ENCODE results near the gene CTNNBIP1.

DNA sequence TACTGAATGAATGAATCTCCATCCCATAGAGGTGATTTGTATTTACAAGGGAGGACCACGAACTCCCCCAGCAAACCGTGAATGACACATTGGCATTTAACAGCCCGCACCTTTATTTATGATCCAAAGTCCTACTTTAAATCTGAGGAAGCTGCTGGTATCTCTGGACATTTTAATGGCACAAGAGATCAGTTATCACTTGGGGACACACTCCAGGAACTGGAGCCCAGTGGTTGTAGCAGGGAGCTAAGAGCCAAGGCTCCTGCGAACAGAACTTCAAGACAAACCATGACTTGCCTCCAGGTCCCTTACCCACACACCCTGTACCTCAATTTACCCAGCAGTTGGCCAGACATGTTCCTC is 1.2 kb downstream of the CTNNBIP1 start:
- TF ChIP-seq, protein P1, sequence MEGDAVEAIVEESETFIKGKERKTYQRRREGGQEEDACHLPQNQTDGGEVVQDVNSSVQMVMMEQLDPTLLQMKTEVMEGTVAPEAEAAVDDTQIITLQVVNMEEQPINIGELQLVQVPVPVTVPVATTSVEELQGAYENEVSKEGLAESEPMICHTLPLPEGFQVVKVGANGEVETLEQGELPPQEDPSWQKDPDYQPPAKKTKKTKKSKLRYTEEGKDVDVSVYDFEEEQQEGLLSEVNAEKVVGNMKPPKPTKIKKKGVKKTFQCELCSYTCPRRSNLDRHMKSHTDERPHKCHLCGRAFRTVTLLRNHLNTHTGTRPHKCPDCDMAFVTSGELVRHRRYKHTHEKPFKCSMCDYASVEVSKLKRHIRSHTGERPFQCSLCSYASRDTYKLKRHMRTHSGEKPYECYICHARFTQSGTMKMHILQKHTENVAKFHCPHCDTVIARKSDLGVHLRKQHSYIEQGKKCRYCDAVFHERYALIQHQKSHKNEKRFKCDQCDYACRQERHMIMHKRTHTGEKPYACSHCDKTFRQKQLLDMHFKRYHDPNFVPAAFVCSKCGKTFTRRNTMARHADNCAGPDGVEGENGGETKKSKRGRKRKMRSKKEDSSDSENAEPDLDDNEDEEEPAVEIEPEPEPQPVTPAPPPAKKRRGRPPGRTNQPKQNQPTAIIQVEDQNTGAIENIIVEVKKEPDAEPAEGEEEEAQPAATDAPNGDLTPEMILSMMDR (IDR thresholded peaks at IDR 0.05; ENCODE audit: poor library complexity, severe bottlenecking), result no peak
- TF ChIP-seq, protein P2, sequence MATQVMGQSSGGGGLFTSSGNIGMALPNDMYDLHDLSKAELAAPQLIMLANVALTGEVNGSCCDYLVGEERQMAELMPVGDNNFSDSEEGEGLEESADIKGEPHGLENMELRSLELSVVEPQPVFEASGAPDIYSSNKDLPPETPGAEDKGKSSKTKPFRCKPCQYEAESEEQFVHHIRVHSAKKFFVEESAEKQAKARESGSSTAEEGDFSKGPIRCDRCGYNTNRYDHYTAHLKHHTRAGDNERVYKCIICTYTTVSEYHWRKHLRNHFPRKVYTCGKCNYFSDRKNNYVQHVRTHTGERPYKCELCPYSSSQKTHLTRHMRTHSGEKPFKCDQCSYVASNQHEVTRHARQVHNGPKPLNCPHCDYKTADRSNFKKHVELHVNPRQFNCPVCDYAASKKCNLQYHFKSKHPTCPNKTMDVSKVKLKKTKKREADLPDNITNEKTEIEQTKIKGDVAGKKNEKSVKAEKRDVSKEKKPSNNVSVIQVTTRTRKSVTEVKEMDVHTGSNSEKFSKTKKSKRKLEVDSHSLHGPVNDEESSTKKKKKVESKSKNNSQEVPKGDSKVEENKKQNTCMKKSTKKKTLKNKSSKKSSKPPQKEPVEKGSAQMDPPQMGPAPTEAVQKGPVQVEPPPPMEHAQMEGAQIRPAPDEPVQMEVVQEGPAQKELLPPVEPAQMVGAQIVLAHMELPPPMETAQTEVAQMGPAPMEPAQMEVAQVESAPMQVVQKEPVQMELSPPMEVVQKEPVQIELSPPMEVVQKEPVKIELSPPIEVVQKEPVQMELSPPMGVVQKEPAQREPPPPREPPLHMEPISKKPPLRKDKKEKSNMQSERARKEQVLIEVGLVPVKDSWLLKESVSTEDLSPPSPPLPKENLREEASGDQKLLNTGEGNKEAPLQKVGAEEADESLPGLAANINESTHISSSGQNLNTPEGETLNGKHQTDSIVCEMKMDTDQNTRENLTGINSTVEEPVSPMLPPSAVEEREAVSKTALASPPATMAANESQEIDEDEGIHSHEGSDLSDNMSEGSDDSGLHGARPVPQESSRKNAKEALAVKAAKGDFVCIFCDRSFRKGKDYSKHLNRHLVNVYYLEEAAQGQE (IDR thresholded peaks at IDR 0.05; ENCODE audit: borderline replicate concordance), result no peak
